ENCODE measurements around the gene SLC35E1. TPM values are rescaled to one million over a fixed set of nuclear protein-coding genes. Genes with fewer than 3 reads are reported as not detected.

Gene SLC35E1
- total and polyA plus RNA-seq, 2 experiments from 2014 or later = 17.0 to 30.3 TPM

GRCh38 chr19:16609511-16610200 is 37.4 kb upstream of the SLC35E1 start:
- H3K27ac ChIP-seq (ENCODE audit: low read depth) = no peak overlapping the region
- H3K4me1 Mint-ChIP-seq = peaks cover under 1% of the 10 kb centered on the region; the same call in 2 of the 3 replicates
- no peaks in the 10 kb centered on the region for H3K36me3 ChIP-seq (ENCODE audit: insufficient read depth)
- H3K27ac Mint-ChIP-seq = no peak overlapping the region
- H3F3A ChIP-seq (replicated peaks; ENCODE audit: low read depth) = no peaks in the 10 kb centered on the region
- H2AFZ ChIP-seq = no peak overlapping the region
- DNase-seq (ENCODE audit: low spot score) (no peak), ATAC-seq (no peak)
- H3K4me3 ChIP-seq = no peak overlapping the region
- H3K4me2 ChIP-seq = no peak overlapping the region
- H3K79me2 ChIP-seq (replicated peaks; ENCODE audit: insufficient read depth) = peaks cover 98% of the 10 kb centered on the region
- H3K9me3 Mint-ChIP-seq = no peaks in the 10 kb centered on the region
- no peaks in the 10 kb centered on the region; the same call in 2 of the 3 replicates for H3K36me3 Mint-ChIP-seq (ENCODE audit: low read depth)
- no peak for TF ChIP-seq CREB1 (CRISPR knock-in tag; IDR thresholded peaks at IDR 0.05; ENCODE audit: low read depth)
- no peak for TF ChIP-seq ZNF114 (CRISPR knock-in tag; IDR thresholded peaks at IDR 0.05)
- TF ChIP-seq EZH2 (IDR thresholded peaks at IDR 0.05; ENCODE audit: low read depth, unreplicated experiment) = no peak
- no peak for TF ChIP-seq REST (IDR thresholded peaks at IDR 0.05; ENCODE audit: unreplicated experiment)
- no peak for TF ChIP-seq STAT1 (IDR thresholded peaks at IDR 0.05; ENCODE audit: unreplicated experiment)
- no peak for TF ChIP-seq POLR2AphosphoS5 (IDR thresholded peaks at IDR 0.05; ENCODE audit: low read depth)
- TF ChIP-seq NANOG (IDR thresholded peaks at IDR 0.05; ENCODE audit: borderline replicate concordance) = no peak
- no peak for TF ChIP-seq JUNB (IDR thresholded peaks at IDR 0.05; ENCODE audit: unreplicated experiment)
- no peak for TF ChIP-seq CTCF (conservative IDR thresholded peaks at IDR 0.05; ENCODE audit: low read depth in 2 of 2)
- TF ChIP-seq ETS1 (IDR thresholded peaks at IDR 0.05) = no peak
- TF ChIP-seq EZH2phosphoT487 (IDR thresholded peaks at IDR 0.05; ENCODE audit: unreplicated experiment) = no peak
- TF ChIP-seq, protein P1, sequence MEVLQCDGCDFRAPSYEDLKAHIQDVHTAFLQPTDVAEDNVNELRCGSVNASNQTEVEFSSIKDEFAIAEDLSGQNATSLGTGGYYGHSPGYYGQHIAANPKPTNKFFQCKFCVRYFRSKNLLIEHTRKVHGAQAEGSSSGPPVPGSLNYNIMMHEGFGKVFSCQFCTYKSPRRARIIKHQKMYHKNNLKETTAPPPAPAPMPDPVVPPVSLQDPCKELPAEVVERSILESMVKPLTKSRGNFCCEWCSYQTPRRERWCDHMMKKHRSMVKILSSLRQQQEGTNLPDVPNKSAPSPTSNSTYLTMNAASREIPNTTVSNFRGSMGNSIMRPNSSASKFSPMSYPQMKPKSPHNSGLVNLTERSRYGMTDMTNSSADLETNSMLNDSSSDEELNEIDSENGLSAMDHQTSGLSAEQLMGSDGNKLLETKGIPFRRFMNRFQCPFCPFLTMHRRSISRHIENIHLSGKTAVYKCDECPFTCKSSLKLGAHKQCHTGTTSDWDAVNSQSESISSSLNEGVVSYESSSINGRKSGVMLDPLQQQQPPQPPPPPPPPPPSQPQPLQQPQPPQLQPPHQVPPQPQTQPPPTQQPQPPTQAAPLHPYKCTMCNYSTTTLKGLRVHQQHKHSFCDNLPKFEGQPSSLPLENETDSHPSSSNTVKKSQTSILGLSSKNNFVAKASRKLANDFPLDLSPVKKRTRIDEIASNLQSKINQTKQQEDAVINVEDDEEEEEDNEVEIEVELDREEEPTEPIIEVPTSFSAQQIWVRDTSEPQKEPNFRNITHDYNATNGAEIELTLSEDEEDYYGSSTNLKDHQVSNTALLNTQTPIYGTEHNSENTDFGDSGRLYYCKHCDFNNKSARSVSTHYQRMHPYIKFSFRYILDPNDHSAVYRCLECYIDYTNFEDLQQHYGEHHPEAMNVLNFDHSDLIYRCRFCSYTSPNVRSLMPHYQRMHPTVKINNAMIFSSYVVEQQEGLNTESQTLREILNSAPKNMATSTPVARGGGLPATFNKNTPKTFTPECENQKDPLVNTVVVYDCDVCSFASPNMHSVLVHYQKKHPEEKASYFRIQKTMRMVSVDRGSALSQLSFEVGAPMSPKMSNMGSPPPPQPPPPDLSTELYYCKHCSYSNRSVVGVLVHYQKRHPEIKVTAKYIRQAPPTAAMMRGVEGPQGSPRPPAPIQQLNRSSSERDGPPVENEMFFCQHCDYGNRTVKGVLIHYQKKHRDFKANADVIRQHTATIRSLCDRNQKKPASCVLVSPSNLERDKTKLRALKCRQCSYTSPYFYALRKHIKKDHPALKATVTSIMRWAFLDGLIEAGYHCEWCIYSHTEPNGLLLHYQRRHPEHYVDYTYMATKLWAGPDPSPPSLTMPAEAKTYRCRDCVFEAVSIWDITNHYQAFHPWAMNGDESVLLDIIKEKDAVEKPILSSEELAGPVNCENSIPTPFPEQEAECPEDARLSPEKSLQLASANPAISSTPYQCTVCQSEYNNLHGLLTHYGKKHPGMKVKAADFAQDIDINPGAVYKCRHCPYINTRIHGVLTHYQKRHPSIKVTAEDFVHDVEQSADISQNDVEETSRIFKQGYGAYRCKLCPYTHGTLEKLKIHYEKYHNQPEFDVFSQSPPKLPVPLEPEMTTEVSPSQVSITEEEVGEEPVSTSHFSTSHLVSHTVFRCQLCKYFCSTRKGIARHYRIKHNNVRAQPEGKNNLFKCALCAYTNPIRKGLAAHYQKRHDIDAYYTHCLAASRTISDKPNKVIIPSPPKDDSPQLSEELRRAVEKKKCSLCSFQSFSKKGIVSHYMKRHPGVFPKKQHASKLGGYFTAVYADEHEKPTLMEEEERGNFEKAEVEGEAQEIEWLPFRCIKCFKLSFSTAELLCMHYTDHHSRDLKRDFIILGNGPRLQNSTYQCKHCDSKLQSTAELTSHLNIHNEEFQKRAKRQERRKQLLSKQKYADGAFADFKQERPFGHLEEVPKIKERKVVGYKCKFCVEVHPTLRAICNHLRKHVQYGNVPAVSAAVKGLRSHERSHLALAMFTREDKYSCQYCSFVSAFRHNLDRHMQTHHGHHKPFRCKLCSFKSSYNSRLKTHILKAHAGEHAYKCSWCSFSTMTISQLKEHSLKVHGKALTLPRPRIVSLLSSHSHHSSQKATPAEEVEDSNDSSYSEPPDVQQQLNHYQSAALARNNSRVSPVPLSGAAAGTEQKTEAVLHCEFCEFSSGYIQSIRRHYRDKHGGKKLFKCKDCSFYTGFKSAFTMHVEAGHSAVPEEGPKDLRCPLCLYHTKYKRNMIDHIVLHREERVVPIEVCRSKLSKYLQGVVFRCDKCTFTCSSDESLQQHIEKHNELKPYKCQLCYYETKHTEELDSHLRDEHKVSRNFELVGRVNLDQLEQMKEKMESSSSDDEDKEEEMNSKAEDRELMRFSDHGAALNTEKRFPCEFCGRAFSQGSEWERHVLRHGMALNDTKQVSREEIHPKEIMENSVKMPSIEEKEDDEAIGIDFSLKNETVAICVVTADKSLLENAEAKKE (CRISPR knock-in tag; IDR thresholded peaks at IDR 0.05) = no peak
- TF ChIP-seq ZNF331 (CRISPR knock-in tag; IDR thresholded peaks at IDR 0.05; ENCODE audit: low read depth) = no peak
- H3K4me3 Mint-ChIP-seq = no peak overlapping the region
- H3K27me3 ChIP-seq (ENCODE audit: insufficient read depth) = no peaks in the 10 kb centered on the region
- peaks cover 2% of the 10 kb centered on the region for H3K27me3 Mint-ChIP-seq (ENCODE audit: insufficient read depth, low read depth, poor library complexity)
- H3K9me2 ChIP-seq (ENCODE audit: insufficient read depth) = no peaks in the 10 kb centered on the region
- H3K4me1 ChIP-seq (ENCODE audit: insufficient read depth) = 0 out of 2 replicates have a peak, but pooled peaks cover under 1% of the 10 kb centered on the region
- peaks cover 57% of the 10 kb centered on the region for H4K20me1 ChIP-seq (replicated peaks; ENCODE audit: insufficient read depth)
